A549 (cell line): ENCODE measurements around the gene EHD3.

ENCODE experiments used
- CHD2 ChIP-seq: fragments of 150-350 bp; IDR thresholded peaks from 2 replicates; pipeline ENCODE4 v1.6.1; 2014; ENCODE audit warnings: low read length; ENCODE audit not compliant: partially characterized antibody
- HDAC2 ChIP-seq: fragments of 200-600 bp; sonication (generic); IDR thresholded peaks from 2 replicates; pipeline ENCODE4 v1.6.1; 2016
- HOXA7 ChIP-seq: fragments of 250-450 bp; sonication (Bioruptor Pico); IDR thresholded peaks from 2 replicates; pipeline ENCODE4 v1.5.0; 2020; ENCODE audit warnings: mild to moderate bottlenecking, moderate library complexity
- PHF8 ChIP-seq: fragments of 200-600 bp; sonication (generic); IDR thresholded peaks from 2 replicates; pipeline ENCODE4 v1.6.1; 2016; ENCODE audit warnings: low read depth, mild to moderate bottlenecking, antibody characterized with exemption, moderate library complexity, borderline replicate concordance
- POLR2A ChIP-seq: IDR thresholded peaks from 2 replicates; pipeline ENCODE4 v1.6.1; 2012; ENCODE audit warnings: mild to moderate bottlenecking, low read length
- RAD21 ChIP-seq, 2 experiments: fragments of >200 bp in 1 of 2; sonication (Bioruptor Twin) in 1 of 2; formaldehyde crosslinking in 1 of 2; IDR thresholded peaks in 1 of 2; conservative IDR thresholded peaks in 1 of 2; 2 replicates in 1 of 2; 3 replicates in 1 of 2; pipeline ENCODE4 v1.6.1; 2012 to 2018; ENCODE audit warnings: inconsistent platforms in 1 of 2
- TF ChIP-seq, protein P1 (sequence below): fragments of >200 bp; sonication (Bioruptor Twin); formaldehyde crosslinking; IDR thresholded peaks from 3 replicates; pipeline ENCODE4 v1.5.1; 2016
- TF ChIP-seq, protein P2 (sequence below): fragments of 250-450 bp; sonication (Bioruptor Pico); IDR thresholded peaks from 2 replicates; pipeline ENCODE4 v1.5.0; 2020; ENCODE audit warnings: low read depth, mild to moderate bottlenecking, moderate library complexity
- TF ChIP-seq, protein P3 (sequence below): fragments of 150-350 bp; IDR thresholded peaks from 2 replicates; pipeline ENCODE4 v1.6.1; 2014; ENCODE audit warnings: low read depth, mild to moderate bottlenecking, low read length

DNA sequence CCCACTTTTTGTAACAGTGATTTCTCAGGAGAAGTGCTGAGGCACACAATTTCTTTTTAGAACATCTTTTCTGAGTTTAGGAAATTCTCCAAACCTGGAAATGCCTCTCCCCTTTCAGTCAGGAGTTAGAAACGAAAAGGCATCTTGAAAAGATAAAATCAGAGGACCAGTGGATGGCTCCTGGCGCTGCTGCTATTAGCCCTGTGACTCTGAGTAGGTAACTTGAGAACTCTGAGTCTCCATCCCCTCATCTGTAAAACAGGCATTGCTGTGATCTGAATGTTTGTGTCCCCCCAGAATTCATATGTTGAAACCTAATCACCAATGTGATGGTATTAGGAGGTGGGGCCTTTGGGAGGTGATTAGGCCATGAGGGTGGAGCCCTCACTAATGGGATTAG is 50.2 kb downstream of the EHD3 start:
- TF ChIP-seq CHD2 (no peak), HDAC2 (no peak), PHF8 (no peak), RAD21 (conservative IDR thresholded peaks at IDR 0.05 in 1 of 2, IDR thresholded peaks at IDR 0.05 in 1 of 2) (no peak), HOXA7 (no peak), POLR2A (no peak)
- TF ChIP-seq, protein P1, sequence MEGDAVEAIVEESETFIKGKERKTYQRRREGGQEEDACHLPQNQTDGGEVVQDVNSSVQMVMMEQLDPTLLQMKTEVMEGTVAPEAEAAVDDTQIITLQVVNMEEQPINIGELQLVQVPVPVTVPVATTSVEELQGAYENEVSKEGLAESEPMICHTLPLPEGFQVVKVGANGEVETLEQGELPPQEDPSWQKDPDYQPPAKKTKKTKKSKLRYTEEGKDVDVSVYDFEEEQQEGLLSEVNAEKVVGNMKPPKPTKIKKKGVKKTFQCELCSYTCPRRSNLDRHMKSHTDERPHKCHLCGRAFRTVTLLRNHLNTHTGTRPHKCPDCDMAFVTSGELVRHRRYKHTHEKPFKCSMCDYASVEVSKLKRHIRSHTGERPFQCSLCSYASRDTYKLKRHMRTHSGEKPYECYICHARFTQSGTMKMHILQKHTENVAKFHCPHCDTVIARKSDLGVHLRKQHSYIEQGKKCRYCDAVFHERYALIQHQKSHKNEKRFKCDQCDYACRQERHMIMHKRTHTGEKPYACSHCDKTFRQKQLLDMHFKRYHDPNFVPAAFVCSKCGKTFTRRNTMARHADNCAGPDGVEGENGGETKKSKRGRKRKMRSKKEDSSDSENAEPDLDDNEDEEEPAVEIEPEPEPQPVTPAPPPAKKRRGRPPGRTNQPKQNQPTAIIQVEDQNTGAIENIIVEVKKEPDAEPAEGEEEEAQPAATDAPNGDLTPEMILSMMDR, result no peak
- TF ChIP-seq, protein P2, sequence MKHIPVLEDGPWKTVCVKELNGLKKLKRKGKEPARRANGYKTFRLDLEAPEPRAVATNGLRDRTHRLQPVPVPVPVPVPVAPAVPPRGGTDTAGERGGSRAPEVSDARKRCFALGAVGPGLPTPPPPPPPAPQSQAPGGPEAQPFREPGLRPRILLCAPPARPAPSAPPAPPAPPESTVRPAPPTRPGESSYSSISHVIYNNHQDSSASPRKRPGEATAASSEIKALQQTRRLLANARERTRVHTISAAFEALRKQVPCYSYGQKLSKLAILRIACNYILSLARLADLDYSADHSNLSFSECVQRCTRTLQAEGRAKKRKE (CRISPR knock-in tag), result no peak
- TF ChIP-seq, protein P3, sequence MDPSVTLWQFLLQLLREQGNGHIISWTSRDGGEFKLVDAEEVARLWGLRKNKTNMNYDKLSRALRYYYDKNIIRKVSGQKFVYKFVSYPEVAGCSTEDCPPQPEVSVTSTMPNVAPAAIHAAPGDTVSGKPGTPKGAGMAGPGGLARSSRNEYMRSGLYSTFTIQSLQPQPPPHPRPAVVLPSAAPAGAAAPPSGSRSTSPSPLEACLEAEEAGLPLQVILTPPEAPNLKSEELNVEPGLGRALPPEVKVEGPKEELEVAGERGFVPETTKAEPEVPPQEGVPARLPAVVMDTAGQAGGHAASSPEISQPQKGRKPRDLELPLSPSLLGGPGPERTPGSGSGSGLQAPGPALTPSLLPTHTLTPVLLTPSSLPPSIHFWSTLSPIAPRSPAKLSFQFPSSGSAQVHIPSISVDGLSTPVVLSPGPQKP, result no peak
